Prostate gland (tissue), 2 donors: Measurements from ENCODE around the gene SCUBE1. TPM values are rescaled to one million over a fixed set of nuclear protein-coding genes. Genes with fewer than 3 reads are reported as not detected.

Experiments
- DNase-seq: peaks from one replicate; pipeline ENCODE4 v3.0.0-alpha.2; 2019; ENCODE audit warnings: low spot score
- H3K27ac ChIP-seq, 2 donors: fragments of 200-600 bp; sonication (generic); 2 replicates each; pipeline ENCODE4 v1.5.1; 2017 to 2019
- H3K27me3 ChIP-seq: fragments of 200-600 bp; sonication (generic); replicated peaks from 2 replicates; pipeline ENCODE4 v1.5.1; 2019; ENCODE audit not compliant: insufficient read depth
- H3K36me3 ChIP-seq, 2 donors: fragments of 200-600 bp; sonication (generic); 1 replicate in 1 of 2; 2 replicates in 1 of 2; pipeline versions ENCODE4 v1.5.1 to v1.8.1; 2017 to 2019
- H3K4me1 ChIP-seq: fragments of 200-600 bp; sonication (generic); replicated peaks from 2 replicates; pipeline ENCODE4 v1.5.1; 2019
- H3K4me3 ChIP-seq, 2 donors: fragments of 200-600 bp; sonication (generic); 2 replicates each; pipeline ENCODE4 v1.5.1; 2017 to 2019
- H3K9me3 ChIP-seq: fragments of 200-600 bp; sonication (generic); 2 replicates; pipeline ENCODE4 v1.5.1; 2017
- CTCF ChIP-seq, 4 experiments: fragments of 200-600 bp in 2 of 4; fragments of 450-650 bp in 2 of 4; sonication (generic) in 2 of 4; IDR thresholded peaks; 1 replicate in 3 of 4; 2 replicates in 1 of 4; pipeline ENCODE4 v1.5.1; 2016 to 2019; ENCODE audit warnings: antibody characterized with exemption in 4 of 4, mild to moderate bottlenecking in 2 of 4, moderate library complexity in 2 of 4
- POLR2A ChIP-seq: fragments of 450-650 bp; IDR thresholded peaks from one replicate; pipeline ENCODE4 v1.6.1; 2016; ENCODE audit warnings: antibody characterized with exemption, mild to moderate bottlenecking
- POLR2AphosphoS5 ChIP-seq: sonication (generic); formaldehyde crosslinking; IDR thresholded peaks from one replicate; pipeline ENCODE4 v1.6.1; 2017; ENCODE audit warnings: antibody characterized with exemption
- WGBS: methylation state at CpG from one replicate; pipeline ENCODE4 v1.1.5; 2018; 5-methylcytosine and 5-hydroxymethylcytosine counted together
- intact Hi-C: fragments of 100-400 bp; cut with DNase I; formaldehyde crosslinking; loops from one replicate; pipeline ENCODE4 v1.14.2; 2022
- total RNA-seq, 2 donors: library from RNA; depleted of rRNA; stranded (reverse); fragments of >200 nt; gene quantifications; one replicate each; pipeline ENCODE4 v1.1.0, GENCODE V29; 2016

Gene SCUBE1
- total RNA-seq, 2 donors from 2014 or later, result 0.68 to 23.5 TPM

- intact Hi-C loops, result loop anchor here (5.0 kb wide), 1 partner anchor 111 kb away; no protein-coding TSS in a partner anchor
- TF ChIP-seq POLR2AphosphoS5 (no peak), POLR2A (no peak), CTCF (IDR thresholded peaks at IDR 0.05) (no peak)
- DNase-seq, result no peak
- Histone ChIP-seq H3K4me1 (no peaks in the 10 kb centered on the region), H3K9me3 (no peaks in the 10 kb centered on the region), H3K27me3 (no peaks in the 10 kb centered on the region), H3K36me3 (no peaks in the 10 kb centered on the region), H3K27ac (no peak overlapping the region), H3K4me3 (no peak overlapping the region)
- 97% methylated on average over 7 of the region's 7 CpGs for WGBS
Measured at GRCh38 chr22:43270949-43271348, 72.2 kb downstream of the SCUBE1 start.

- TF ChIP-seq POLR2A, result no peak
- no peak for TF ChIP-seq POLR2AphosphoS5
- no peak for TF ChIP-seq CTCF (IDR thresholded peaks at IDR 0.05)
- Histone ChIP-seq H3K4me1 (no peaks in the 10 kb centered on the region), H3K36me3 (no peaks in the 10 kb centered on the region), H3K9me3 (no peaks in the 10 kb centered on the region), H3K4me3 (no peak overlapping the region), H3K27me3 (no peaks in the 10 kb centered on the region), H3K27ac (no peak overlapping the region)
- no peak for DNase-seq
- intact Hi-C loops, result loop anchor here (5.0 kb wide), 1 partner anchor 112 kb away; no protein-coding TSS in a partner anchor
- WGBS, result 89% methylated on average over 13 of the region's 13 CpGs
Measured at GRCh38 chr22:43270314-43270908, 72.8 kb downstream of the SCUBE1 start.

GRCh38 chr22:43269646-43270045 lies 73.5 kb downstream of the SCUBE1 start:
- no peak for DNase-seq
- 66% methylated on average over 14 of the region's 14 CpGs for WGBS
- intact Hi-C loops, result loop anchor here (5.0 kb wide), 1 partner anchor 113 kb away; no protein-coding TSS in a partner anchor

DNA sequence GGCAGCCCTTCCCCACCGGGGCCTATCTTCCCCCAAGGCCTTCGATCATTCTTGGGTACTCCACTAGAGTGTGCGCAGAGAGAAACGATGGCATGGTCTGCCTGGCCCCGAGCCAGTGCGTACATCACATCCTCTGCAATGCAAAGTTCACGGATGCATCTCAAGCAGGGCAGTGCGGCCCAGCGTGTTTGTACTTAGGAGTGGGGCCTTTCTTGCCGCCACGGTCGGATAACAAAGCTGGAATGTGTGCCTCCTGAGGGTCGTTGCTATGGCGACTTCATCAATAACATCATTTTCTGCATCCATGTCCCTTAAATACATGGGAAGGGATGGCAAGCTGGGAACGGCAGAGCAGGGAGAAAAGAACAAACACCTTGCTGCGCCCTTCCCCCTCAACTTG lies 73.9 kb downstream of the SCUBE1 start:
- 57% methylated on average over 16 of the region's 16 CpGs for WGBS
- no peak for TF ChIP-seq POLR2A
- no peak for TF ChIP-seq CTCF (IDR thresholded peaks at IDR 0.05)
- no peak for TF ChIP-seq POLR2AphosphoS5
- H3K27ac ChIP-seq, result no peak overlapping the region
- H3K4me1 ChIP-seq, result no peaks in the 10 kb centered on the region
- DNase-seq, result no peak
- intact Hi-C loops, result no loop called here
- no peaks in the 10 kb centered on the region for H3K9me3 ChIP-seq
- H3K36me3 ChIP-seq, result no peaks in the 10 kb centered on the region
- H3K27me3 ChIP-seq, result peaks cover 4% of the 10 kb centered on the region
- H3K4me3 ChIP-seq, result no peak overlapping the region

More at GRCh38 chr22:43269646-43270045, 73.5 kb downstream of the SCUBE1 start:
- no peak for TF ChIP-seq POLR2A
- no peak for TF ChIP-seq CTCF (IDR thresholded peaks at IDR 0.05)
- TF ChIP-seq POLR2AphosphoS5, result no peak
- H3K4me1 ChIP-seq, result no peaks in the 10 kb centered on the region
- no peaks in the 10 kb centered on the region for H3K36me3 ChIP-seq
- H3K27me3 ChIP-seq, result no peaks in the 10 kb centered on the region
- no peak overlapping the region for H3K27ac ChIP-seq
- no peak overlapping the region for H3K4me3 ChIP-seq
- H3K9me3 ChIP-seq, result no peaks in the 10 kb centered on the region

DNA sequence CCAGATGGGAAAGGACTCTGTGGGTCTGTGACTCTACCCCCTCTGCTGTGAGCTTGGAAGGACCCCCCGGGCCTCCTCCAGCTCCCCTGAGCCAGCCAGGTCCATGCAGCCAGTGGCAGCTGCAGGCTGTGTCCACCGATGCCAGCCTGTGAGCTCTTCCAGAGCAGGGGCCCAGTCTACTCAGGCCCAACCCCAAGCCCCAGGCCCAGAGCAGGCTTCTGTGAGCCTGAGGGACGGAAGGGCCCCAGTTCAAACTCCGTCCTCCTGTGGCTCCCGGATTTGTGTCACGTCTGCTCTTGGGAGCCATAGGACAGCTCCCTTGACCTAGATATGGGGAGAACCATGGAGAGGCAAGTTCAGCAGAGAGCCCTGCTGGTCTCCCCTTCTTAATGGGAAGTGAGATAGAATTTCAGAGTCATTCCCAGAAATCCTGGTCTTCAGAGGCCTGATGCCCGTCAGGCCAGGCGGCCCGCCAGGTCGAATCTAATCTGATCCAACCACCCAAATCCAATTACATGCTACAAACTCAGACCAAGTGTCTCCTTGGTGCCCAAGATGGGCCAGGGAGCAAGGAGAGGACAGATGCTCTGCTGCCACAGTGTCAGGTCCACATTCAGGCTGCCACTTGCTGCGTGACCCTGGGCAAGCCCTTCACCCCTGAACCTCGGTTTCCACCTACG lies 75.1 kb downstream of the SCUBE1 start:
- intact Hi-C loops, result no loop called here
- TF ChIP-seq POLR2A (no peak), CTCF (IDR thresholded peaks at IDR 0.05) (no peak), POLR2AphosphoS5 (no peak)
- no peak overlapping the region for H3K4me3 ChIP-seq
- no peaks in the 10 kb centered on the region for H3K36me3 ChIP-seq
- WGBS, result 84% methylated on average over 12 of the region's 13 CpGs
- no peak overlapping the region for H3K27ac ChIP-seq
- no peaks in the 10 kb centered on the region for H3K4me1 ChIP-seq
- no peak for DNase-seq
- H3K27me3 ChIP-seq, result peaks cover 5% of the 10 kb centered on the region
- H3K9me3 ChIP-seq, result no peaks in the 10 kb centered on the region
